Colonic mucosa (tissue), 4 donors: ENCODE results near the gene LY9. TPM values are rescaled to one million over a fixed set of nuclear protein-coding genes. Genes with fewer than 3 reads are reported as not detected.

Experiments used
- DNase-seq: peaks from one replicate; pipeline ENCODE4 v3.0.0-alpha.2; 2020
- H3K27ac ChIP-seq: fragments of 200-600 bp; one replicate; pipeline ENCODE4 v1.8.0; 2021
- H3K27me3 ChIP-seq: fragments of 200-600 bp; one replicate; pipeline ENCODE4 v1.8.0; 2021
- H3K36me3 ChIP-seq: fragments of 200-600 bp; one replicate; pipeline ENCODE4 v1.8.0; 2021
- H3K4me1 ChIP-seq: fragments of 200-600 bp; one replicate; pipeline ENCODE4 v1.8.0; 2021; ENCODE audit warnings: mild to moderate bottlenecking
- H3K4me3 ChIP-seq: fragments of 200-600 bp; one replicate; pipeline ENCODE4 v1.8.0; 2021
- H3K9ac ChIP-seq, 2 donors: one replicate each; pipeline ENCODE4 v1.7.0; 2013; ENCODE audit warnings: control low read depth in 2 of 2, low read depth in 2 of 2, low read length in 2 of 2
- H3K9me3 ChIP-seq: fragments of 200-600 bp; one replicate; pipeline ENCODE4 v1.8.0; 2021
- intact Hi-C: fragments of 100-400 bp; cut with DNase I; formaldehyde crosslinking; loops from one replicate; pipeline ENCODE4 v1.14.1; 2022
- total RNA-seq, 2 donors: library from RNA; stranded (reverse); fragmentation: NEBNext Ultra II Directional in 1 of 2; extraction: Animal tissue kit (Norgen Biotek cat#: 25700) in 1 of 2; gene quantifications; one replicate each; pipeline ENCODE4 v1.2.1, GENCODE V29; 2021
- TF ChIP-seq, protein P1 (sequence below): fragments of 200-600 bp; IDR thresholded peaks from one replicate; pipeline ENCODE4 v1.8.0; 2022; ENCODE audit warnings: antibody characterized with exemption, mild to moderate bottlenecking
- donor health status: healthy.
- donor health status: DM: no; HTN: no; CAD: no.
- donor health status: DM: no; HTN: no; CAD: no.

Gene LY9
- total RNA-seq, 2 donors from 2014 or later: 1.2 to 2.7 TPM

DNA sequence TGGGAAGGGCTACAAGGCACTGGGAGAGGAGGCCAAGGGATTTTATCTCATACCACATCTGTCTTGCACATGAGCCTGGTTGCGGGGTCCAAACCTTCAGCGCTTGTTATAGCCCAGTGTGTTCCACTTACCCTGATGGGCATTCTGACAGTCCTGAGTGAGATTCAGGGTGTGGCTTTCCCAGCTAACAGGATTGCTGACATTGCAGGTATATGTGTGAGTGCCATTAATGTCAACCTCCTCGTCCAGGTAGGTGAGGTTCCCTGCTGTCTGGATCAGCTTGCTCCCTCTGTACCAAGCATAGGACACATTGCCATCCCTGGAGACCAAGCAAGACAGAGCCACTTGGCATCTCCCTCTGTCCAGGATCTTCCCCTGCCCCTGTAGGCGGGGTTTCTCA is 45.1 kb downstream of the LY9 start:
- Histone ChIP-seq H3K4me1 (peaks cover 5% of the 10 kb centered on the region), H3K9me3 (no peaks in the 10 kb centered on the region), H3K27me3 (no peaks in the 10 kb centered on the region), H3K36me3 (no peaks in the 10 kb centered on the region), H3K4me3 (no peak overlapping the region), H3K27ac (no peak overlapping the region), H3K9ac (no peak overlapping the region)
- intact Hi-C loops: no loop called here
- TF ChIP-seq, protein P1, sequence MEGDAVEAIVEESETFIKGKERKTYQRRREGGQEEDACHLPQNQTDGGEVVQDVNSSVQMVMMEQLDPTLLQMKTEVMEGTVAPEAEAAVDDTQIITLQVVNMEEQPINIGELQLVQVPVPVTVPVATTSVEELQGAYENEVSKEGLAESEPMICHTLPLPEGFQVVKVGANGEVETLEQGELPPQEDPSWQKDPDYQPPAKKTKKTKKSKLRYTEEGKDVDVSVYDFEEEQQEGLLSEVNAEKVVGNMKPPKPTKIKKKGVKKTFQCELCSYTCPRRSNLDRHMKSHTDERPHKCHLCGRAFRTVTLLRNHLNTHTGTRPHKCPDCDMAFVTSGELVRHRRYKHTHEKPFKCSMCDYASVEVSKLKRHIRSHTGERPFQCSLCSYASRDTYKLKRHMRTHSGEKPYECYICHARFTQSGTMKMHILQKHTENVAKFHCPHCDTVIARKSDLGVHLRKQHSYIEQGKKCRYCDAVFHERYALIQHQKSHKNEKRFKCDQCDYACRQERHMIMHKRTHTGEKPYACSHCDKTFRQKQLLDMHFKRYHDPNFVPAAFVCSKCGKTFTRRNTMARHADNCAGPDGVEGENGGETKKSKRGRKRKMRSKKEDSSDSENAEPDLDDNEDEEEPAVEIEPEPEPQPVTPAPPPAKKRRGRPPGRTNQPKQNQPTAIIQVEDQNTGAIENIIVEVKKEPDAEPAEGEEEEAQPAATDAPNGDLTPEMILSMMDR: no peak
- no peak for DNase-seq

- TF ChIP-seq, protein P1: no peak
These were observed 48.7 kb downstream of the LY9 start for GRCh38 chr1:160844447-160845232.

GRCh38 chr1:160846281-160846680 is 50.3 kb downstream of the LY9 start:
- intact Hi-C loops: no loop called here
- Histone ChIP-seq H3K36me3 (no peaks in the 10 kb centered on the region), H3K27me3 (no peaks in the 10 kb centered on the region), H3K4me1 (no peaks in the 10 kb centered on the region), H3K4me3 (no peak overlapping the region), H3K27ac (no peak overlapping the region), H3K9ac (no peak overlapping the region), H3K9me3 (no peaks in the 10 kb centered on the region)
- no peak for DNase-seq
- TF ChIP-seq, protein P1: no peak

More at GRCh38 chr1:160844447-160845232, 48.7 kb downstream of the LY9 start:
- Histone ChIP-seq H3K9ac (no peak overlapping the region), H3K4me1 (no peaks in the 10 kb centered on the region), H3K4me3 (no peak overlapping the region), H3K27ac (no peak overlapping the region), H3K27me3 (no peaks in the 10 kb centered on the region), H3K36me3 (no peaks in the 10 kb centered on the region), H3K9me3 (no peaks in the 10 kb centered on the region)
- no peak for DNase-seq
- intact Hi-C loops: no loop called here

GRCh38 chr1:160850541-160850940 is 54.6 kb downstream of the LY9 start:
- H3K9ac ChIP-seq: no peak overlapping the region
- no peak overlapping the region for H3K27ac ChIP-seq
- H3K27me3 ChIP-seq: no peaks in the 10 kb centered on the region
- H3K9me3 ChIP-seq: no peaks in the 10 kb centered on the region
- TF ChIP-seq, protein P1: no peak
- no peaks in the 10 kb centered on the region for H3K36me3 ChIP-seq
- intact Hi-C loops: no loop called here
- DNase-seq: no peak
- no peak overlapping the region for H3K4me3 ChIP-seq
- H3K4me1 ChIP-seq: no peaks in the 10 kb centered on the region

GRCh38 chr1:160850993-160851392 is 55.0 kb downstream of the LY9 start:
- no peak for DNase-seq
- no peak overlapping the region for H3K4me3 ChIP-seq
- no peaks in the 10 kb centered on the region for H3K4me1 ChIP-seq
- H3K27ac ChIP-seq: no peak overlapping the region
- TF ChIP-seq, protein P1: no peak
- no peaks in the 10 kb centered on the region for H3K27me3 ChIP-seq
- intact Hi-C loops: no loop called here
- H3K36me3 ChIP-seq: no peaks in the 10 kb centered on the region
- no peaks in the 10 kb centered on the region for H3K9me3 ChIP-seq
- H3K9ac ChIP-seq: no peak overlapping the region
